Stimulated activated CD8-positive, alpha-beta memory T cell treated with anti-CD3 and anti-CD28 coated beads, Interleukin-15, amount 100 ng/mL, for 1 hour (primary cell): ENCODE measurements around the gene TPBGL.

Experiments
- DNase-seq: peaks from one replicate; pipeline ENCODE4 v3.0.0-alpha.2; 2020; ENCODE audit warnings: low read depth

The TPBGL gene

DNA sequence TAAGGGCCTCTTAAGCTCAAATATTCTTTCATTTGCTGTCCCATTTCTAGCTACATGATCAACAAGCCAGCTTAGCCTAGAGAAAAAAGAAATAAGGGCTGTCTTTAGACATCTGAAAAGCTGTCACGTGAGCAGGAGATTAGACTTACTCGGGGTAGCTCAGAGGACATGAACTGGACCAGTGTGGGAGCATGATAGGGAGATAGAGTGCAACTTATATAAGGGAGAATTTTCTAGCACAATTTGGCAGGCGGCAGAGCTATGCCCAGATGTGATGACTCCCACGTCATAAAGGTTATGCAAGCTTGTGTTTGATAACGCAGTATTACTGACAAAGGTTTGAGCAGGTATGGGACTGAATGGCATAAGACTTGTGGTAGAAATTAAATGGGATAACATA is 28.2 kb upstream of the TPBGL start:
- no peak for DNase-seq

DNA sequence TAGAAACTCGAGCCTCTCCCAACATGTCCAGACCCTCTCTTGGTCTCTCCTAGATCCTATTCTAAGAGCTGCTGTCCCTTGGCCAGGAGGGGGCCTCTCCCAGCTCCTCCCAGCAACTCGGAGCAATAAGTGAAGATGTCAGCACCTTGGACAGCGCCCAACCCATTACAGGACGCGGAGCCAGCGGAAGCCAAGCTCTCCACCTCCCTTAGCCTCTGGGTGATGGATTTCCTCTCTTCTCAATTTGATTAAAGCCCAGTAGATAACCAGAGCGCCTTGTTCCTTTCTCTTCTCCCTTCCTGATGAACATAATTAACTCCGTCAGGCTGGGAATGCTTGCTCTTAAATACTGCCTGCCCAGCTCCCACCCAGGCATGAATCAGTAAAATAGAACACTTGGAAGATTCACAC is 26.2 kb upstream of the TPBGL start:
- DNase-seq = peak; percentile 56

DNA sequence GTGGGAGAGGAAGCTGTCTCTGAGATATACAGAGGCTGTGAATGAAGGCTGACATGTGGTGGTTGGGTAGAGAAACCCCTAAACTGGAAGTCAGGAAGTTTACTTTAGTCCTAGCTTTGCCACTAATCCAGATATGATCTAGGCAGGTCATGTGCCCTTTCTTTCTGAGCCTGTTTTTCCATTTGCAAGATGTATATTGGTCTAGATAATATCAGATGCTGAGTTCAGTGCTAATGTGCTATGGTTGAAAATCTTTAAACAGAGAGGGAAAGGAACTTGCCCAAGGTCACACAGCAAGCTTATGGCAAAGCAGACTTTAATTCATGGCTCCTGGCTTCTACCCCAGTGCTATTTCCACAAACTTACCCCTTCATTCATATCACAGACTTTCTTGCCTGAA is 25.7 kb upstream of the TPBGL start:
- DNase-seq = no peak

DNA sequence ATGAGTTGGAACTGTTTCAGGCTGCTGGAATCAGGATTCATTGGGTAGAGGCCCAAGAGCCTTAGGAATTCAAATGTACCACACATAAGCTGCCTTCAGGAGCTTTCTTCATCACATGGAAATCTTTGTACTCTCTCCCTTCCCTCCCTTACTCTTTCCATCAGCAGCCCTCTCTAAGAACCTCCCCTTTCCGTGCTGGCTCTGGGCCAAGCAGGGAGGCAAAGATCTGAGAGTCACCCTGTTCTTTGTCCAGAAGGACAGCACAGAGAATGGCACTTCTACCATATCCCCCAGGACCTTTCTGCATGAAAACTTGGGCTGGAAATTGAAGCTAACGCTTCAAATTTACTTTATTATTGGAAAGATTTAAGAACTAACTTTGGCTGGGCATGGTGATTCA is 20.7 kb upstream of the TPBGL start:
- DNase-seq = no peak

DNA sequence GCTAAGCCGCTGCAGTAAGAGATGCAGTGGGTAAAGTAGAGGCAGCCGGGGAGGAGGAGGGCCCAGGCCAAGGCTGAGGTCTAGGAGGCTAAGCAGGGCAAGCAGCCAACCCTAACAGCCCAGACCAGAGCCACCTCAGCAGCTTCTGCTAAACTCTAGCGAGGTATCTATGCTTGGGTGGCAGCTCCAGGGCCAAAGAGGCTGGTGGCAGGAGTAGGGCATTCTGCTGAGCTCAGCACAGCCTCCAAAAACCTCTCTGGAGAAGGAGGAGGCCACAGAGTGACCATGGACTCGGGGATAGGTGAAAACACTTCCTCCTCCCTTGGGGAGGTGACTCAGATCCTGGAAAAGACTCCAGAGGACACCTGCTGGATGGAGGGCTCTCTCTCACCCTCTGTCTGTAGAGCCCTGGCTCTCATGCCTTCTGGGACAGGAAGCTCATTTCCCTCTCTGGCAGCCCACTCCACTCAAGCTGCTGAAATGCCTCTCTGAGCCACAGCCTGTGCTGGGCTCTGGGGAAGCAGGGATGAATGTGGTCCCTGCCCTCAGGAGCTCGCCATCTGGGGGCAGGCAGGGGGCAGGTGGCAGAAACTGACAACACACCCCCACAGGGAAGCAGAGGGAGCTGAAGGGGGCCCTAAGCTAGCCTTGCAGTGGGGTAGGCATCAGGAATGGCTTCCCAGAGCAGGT is 16.5 kb upstream of the TPBGL start:
- DNase-seq = no peak

DNA sequence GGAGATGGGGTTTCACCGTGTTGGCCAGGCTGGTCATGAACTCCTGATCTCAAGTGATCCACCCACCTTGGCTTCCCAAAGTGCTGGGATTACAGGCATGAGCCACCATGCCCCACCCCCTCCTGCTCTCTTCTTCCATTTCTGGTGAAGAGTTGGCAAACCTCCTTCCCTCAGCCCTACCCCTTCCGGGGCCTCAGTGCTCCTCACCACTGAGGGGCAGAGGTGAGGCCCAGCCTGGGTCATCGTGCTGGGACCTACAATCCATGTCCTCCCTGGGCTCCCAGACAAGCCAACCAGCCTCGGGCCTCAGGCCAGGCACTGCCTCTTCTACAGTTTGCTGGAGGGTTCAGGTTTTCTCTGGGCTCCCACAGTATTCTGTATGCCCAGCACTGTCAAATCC is 14.8 kb upstream of the TPBGL start:
- no peak for DNase-seq

DNA sequence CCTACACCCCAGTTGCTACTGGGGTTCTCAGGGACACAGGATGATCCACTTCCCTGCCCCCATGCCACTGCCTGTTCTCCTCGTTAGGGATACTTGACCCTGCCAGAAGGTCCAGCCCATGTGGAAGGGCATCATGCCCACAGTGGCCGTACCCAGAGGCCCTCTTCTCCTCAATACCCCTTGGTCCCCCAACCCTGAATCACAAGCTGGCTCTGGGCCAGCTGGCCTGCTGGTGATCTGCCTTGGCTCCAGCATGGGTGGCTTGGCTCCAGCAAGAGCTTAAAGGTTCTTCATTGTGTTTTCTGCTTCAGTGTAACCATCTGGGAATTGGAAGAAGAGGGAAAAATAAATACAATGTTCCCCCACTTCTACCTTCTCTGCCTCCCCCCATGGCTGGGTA is 11.1 kb upstream of the TPBGL start:
- DNase-seq = no peak

DNA sequence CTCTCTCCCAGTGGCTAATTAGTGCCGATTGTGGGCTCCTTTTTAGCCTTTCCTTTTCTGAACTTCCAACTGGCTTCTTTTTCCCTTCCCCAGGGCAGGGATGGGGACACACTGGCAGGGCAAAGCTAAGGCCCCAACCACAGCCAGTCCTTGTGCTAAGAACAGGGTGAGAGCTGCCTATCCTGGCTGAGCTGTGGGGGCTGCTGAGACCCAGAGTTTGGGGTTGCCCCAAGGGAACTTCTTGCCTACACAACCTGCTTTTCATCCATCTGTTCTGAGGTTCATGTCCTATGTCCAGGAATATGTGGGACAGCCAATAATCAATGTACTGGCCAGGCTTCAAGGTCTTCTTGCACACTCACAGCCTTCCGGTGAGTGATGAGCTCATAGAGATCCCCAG is 10.0 kb upstream of the TPBGL start:
- DNase-seq = no peak

DNA sequence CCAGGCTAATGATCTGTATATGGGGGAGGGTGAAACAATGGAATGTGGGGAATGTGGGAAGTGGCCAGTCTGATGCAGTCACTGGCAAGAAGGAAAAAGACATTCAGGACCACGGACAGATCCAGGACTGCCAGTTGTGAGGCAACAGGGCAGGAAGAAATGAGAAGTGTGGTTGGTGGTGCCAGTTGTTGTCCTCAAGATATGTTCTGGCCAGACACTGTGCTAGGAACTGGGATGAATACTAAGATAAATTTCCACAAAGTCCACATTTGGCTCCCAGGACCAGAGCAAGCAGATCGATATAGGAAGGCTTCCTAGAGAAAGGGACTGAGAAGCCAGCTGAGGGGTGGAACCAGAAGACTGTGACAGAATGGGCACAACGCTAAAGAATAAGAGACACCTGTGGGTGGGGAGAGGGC is 6.8 kb upstream of the TPBGL start:
- DNase-seq = no peak

DNA sequence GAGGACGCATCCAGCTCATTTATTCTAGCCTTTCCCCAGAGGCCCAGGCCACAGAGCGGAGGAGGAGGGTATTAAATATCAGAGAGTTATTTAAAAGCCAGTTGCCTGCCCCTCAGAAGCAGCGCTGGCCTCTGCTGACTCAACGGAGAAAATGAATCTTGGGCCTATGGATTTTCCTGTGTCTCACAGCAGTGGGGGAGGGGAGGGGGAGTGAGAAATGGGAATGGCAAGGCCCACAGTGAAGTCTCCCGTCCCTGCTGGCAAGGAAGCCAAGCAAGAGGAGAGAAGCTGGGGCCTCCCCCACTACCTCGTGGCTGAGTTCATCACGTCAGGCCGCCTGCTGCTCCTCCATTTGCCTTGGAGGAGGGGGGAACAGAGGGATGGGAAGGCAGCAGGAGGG is 4.5 kb upstream of the TPBGL start:
- no peak for DNase-seq

DNA sequence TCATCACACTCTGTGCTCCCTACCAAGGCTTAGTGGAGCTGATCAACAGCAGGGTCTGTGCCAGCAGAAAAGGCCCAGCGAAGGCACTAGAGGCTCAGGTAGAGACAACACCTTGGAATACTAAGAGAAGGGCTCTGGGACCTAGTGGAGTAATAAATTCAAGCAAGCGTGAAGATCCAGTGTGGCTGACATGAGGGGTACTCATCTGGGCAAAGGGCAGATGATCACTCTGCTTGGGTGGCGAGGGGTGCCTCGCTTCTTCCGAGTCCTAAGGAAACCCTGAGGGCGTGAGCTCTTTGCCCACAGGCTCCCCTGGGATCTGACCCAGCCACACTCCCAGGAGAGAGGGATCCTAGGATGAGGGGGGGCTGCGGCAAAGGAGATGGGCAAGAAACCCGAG is 3.5 kb upstream of the TPBGL start:
- no peak for DNase-seq

DNA sequence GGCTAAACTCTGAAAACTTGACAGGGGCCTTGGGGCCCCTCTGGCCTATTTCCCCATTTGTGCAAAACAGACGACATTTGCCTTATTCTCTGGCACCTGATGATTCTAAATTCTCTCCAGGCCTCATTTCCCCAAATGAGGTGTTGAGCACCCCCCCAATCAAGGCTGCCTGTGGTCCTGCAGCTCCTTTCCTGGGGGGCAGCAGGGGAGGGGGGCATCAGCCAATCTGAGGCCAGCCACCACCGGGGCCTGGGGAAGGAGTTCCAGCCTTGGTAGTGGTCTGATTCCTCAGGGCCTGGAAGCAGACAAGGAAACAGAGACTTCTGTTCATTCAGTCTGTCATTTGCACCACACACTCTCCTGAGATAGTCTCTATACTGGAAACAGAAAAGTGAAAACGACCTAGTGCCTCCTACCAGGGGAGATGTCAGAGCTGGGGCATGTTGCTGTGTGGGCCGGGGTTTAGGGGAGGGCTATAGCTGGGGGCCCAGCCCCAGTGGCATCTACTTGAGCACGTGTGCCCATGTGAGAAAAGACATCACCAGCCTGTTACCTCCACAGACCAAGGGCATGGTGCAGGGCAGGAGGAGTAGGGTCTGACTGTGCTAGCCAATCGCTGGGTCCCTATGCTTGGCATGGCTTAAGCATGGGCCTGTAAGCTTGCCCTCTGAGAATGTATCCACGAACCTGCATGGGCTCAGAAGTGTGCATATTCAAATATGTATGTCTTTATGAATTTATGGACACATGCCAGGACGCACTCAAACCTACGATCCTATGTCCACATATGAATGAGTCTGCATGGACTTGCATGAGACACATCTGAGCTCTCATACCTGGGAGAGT is 1.8 kb upstream of the TPBGL start:
- no peak for DNase-seq

DNA sequence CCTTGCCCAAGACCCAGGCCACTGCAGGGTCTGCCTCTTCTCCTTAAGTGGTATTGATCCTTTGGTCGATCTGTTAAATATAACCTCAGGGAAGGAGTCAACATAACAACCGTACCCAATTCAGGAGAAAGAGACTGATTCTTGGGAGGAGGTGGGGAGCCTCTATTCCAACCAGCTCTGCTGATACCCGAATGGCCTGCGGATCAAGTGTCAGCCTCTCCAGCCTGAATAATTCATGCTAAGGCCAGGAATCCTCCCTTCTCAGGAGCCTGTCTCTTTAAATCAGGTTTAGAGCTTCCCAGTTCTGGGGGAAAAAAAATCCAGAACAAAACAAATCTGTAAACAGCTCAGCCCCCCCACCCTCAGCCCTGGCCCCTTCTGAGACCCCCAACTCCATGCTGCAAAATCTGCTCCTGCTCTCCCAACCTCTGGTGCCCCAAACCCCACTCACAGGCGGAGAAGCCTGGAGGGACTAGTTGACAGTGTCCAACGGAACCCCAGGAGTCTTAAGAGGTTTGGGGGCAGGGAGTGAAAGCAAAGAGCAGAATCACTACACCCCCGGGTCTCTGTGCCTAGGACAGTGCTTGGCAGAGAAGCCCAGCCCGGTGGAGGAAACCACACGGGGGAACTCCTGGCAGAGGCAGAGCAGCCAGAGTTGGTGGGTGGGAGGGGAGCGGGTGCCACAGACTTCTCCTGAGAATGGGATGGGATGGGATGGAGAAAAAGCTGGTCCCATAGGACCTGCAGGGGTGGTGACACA is 863 bp upstream of the TPBGL start:
- DNase-seq = no peak

DNA sequence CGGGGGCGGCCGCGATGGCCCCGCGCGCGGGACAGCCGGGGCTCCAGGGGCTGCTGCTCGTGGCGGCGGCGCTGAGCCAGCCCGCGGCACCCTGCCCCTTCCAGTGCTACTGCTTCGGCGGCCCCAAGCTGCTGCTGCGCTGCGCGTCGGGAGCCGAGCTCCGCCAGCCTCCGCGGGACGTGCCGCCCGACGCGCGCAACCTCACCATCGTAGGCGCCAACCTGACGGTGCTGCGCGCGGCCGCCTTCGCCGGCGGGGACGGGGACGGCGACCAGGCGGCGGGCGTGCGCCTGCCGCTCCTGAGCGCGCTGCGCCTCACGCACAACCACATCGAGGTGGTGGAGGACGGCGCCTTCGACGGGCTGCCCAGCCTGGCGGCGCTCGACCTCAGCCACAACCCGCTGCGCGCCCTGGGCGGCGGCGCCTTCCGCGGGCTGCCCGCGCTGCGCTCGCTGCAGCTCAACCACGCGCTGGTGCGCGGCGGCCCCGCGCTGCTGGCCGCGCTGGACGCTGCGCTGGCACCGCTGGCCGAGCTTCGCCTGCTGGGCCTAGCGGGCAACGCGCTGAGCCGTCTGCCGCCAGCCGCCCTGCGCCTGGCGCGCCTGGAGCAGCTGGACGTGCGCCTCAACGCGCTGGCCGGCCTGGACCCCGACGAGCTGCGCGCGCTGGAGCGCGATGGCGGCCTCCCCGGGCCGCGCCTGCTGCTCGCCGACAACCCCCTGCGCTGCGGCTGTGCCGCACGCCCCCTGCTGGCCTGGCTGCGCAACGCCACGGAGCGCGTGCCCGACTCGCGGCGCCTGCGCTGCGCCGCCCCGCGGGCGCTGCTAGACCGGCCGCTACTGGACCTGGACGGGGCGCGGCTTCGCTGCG is 697 bp downstream of the TPBGL start:
- peak; percentile 66 for DNase-seq

DNA sequence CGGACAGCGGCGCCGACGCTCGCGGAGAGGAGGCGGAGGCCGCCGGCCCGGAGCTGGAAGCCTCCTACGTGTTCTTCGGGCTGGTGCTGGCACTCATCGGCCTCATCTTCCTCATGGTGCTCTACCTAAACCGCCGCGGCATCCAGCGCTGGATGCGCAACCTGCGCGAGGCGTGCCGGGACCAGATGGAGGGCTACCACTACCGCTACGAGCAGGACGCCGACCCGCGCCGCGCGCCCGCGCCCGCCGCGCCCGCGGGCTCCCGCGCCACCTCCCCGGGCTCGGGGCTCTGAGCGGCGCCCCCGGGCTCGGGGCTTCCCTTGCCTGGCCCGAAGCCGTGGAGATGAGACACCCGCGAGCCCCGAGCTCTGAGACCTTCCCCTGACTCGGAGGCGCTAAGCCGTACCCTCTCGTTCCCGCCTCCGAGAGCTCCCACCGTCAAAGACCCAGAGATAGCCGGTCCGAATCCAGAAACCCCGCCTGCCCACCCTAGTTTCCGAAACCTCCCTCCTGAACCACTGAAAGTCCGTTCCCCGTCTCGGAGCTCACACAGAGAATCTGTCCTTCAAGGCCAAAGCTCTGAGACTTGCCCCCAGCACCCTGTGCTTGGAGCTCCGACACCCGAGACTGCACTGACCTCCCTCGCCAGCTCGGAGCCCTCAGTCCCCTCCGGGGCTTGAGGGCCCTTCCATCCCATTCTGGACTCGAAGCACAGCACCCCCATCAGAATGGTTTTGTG is 1.5 kb downstream of the TPBGL start:
- DNase-seq = no peak

DNA sequence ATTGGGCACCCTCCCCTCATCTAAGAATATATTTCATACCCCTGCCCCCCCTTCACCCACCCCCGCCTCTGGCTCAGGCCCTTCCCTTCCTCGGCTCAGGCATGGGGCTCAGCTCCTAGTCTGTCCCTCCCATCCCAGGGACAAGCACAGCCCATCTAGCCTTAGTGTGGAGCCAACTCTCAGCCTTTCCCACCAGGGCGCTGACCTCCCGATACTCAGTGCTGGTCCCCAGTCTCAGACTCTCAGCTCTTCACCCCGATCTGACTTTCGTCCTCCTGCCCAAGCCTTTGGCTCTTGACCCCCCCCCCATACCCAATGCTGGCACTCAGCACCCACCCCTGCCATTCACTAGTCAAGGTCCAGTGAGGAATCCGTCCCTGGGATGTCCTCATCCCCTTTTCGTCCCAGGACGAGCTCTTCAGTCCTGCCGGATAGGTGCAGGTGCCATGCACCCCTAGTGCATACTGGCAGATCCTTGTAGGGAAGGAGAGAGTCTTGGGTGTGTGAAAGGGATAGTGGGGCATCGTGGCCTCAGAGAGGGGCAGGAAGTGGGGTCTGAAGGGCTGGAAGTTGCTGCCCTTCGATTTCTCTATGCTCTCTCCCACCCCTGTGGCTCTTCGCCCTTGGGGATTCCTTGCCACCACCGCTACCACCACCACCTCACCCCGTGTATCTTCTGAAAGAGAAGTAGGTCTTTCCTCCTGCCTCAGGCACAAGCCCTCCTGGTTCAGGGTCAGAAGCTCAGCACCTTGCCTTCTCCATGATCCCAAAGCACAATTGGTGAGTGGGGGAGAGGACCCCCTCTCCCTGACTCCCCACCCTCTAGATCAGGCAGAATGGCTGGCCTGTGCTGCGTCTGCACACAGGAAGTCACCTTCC is 2.4 kb downstream of the TPBGL start:
- no peak for DNase-seq

DNA sequence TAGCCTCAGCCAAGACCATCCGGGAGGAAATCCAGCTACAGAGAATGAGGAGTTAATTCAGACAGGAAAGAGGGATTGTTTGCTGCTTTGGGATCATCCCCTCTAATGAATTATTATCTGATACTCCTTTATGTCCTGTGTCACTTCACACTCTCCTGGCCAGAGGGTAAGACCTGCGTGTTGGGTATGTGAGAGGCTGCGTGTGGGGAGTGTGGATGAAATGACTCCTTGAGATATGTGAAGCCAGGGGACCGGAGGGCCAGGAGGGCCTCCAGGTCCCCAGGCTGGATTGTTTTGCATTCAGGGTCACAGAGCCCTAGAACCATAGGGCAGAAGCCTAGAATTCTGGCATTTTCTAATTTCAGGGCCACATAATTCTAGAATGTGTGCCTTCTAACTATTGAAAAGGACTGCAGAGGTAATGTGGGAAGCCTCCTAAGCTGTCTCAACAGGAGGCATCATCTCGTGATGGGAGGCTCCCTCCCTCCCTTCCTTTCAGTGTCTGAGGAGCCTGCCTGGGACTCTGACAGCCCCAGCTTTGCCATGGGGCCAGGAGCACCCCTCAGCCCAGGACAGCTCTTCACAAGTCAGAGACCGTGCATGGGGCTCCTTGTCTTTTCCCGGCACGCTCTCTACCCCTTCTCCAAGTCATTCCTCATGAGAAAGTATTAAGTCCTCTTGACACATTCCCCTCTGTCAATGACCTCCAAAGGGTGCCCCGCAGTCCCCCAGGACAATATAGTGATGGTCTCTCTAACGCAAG is 3.7 kb downstream of the TPBGL start:
- DNase-seq = no peak

DNA sequence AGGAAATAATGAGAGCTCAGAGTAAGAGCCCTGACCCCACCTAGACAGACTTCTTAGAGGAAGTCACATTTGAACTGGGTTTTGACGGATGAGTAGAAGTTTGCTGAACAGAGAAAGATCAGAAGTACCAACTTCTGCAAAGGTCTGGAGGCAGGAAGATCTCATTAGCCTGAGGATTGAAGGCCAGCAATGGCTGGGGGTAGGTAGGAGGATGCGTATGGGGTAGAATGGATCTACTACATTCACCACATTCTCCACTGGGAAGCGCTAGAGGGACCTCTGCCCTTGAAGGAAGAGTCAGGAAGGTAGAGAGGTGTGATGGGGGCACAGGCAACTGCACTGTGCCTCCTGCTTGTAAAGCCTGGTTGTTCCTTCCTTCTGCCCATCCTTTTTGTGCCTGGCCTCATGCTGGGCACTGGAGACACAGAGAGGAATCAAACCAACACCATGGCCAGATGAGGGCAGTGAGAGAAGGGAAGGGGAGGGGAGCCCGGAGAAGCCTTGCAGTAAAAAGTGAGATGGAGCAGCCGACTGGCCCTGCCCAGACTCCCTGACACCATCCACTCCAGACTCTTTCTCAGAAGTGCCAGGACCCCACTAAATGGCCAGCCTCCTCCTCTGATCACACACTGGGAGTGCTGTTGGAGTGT is 4.9 kb downstream of the TPBGL start:
- DNase-seq = no peak
